GM23248 (cell line): ENCODE measurements around the gene BRD1.

Source experiments
- EZH2 ChIP-seq: fragments of 200-600 bp; sonication (generic); IDR thresholded peaks from 2 replicates; pipeline ENCODE4 v1.6.1; 2018; ENCODE audit warnings: antibody characterized with exemption, mild to moderate bottlenecking; ENCODE audit not compliant: insufficient read depth, poor library complexity, severe bottlenecking
- EZH2phosphoT487 ChIP-seq: fragments of 200-600 bp; sonication (generic); IDR thresholded peaks from 2 replicates; pipeline ENCODE4 v1.6.1; 2018; ENCODE audit warnings: antibody characterized with exemption, moderate library complexity, mild to moderate bottlenecking, low read depth; ENCODE audit not compliant: insufficient read depth

GRCh38 chr22:49845666-49846459, 18.2 kb upstream of the BRD1 start:
- no peak for TF ChIP-seq EZH2phosphoT487
- TF ChIP-seq EZH2, result no peak
